HEK293T (cell line): ENCODE data around the gene ENTPD8.

Experiments
- CTCF ChIA-PET: fragments of 350-600 bp; formaldehyde crosslinking; extraction: SDS; loops from one replicate; lab custom pipeline; 2021; ENCODE audit warnings: antibody characterized with exemption, inconsistent platforms; lab: Yijun Ruan, JAX
- POLR2A ChIA-PET: fragments of 350-600 bp; formaldehyde crosslinking; extraction: SDS; loops from one replicate; lab custom pipeline; 2020; ENCODE audit warnings: antibody characterized with exemption, inconsistent platforms; lab: Yijun Ruan, JAX
- DNase-seq: peaks from one replicate; pipeline ENCODE4 v3.0.0; 2012; ENCODE audit warnings: mixed read lengths; ENCODE audit errors: extremely low spot score
- ARNT ChIP-seq: fragments of 450-650 bp; IDR thresholded peaks from 2 replicates; pipeline ENCODE4 v1.6.1; 2017; ENCODE audit warnings: mild to moderate bottlenecking
- BHLHE40 ChIP-seq: fragments of 450-650 bp; IDR thresholded peaks from 2 replicates; pipeline ENCODE4 v1.6.1; 2016; ENCODE audit warnings: mild to moderate bottlenecking, moderate library complexity, borderline replicate concordance
- CTBP1 ChIP-seq: fragments of 450-650 bp; IDR thresholded peaks from 2 replicates; pipeline ENCODE4 v1.6.1; 2016; ENCODE audit warnings: borderline replicate concordance
- ELF4 ChIP-seq: fragments of 450-650 bp; IDR thresholded peaks from 2 replicates; pipeline ENCODE4 v1.6.1; 2017; ENCODE audit warnings: antibody characterized with exemption
- FOXA1 ChIP-seq: fragments of 450-650 bp; IDR thresholded peaks from 2 replicates; pipeline ENCODE4 v1.6.1; 2016; ENCODE audit warnings: mild to moderate bottlenecking
- FOXK2 ChIP-seq: fragments of 450-650 bp; IDR thresholded peaks from 2 replicates; pipeline ENCODE4 v1.6.1; 2016; ENCODE audit warnings: mild to moderate bottlenecking
- FOXM1 ChIP-seq: fragments of 450-650 bp; IDR thresholded peaks from 2 replicates; pipeline ENCODE4 v1.6.1; 2017; ENCODE audit warnings: mild to moderate bottlenecking, borderline replicate concordance
- HDGF ChIP-seq: fragments of 450-650 bp; IDR thresholded peaks from 2 replicates; pipeline ENCODE4 v1.6.1; 2017; ENCODE audit warnings: antibody characterized with exemption, borderline replicate concordance
- L3MBTL2 ChIP-seq: fragments of 450-650 bp; conservative IDR thresholded peaks from 2 replicates; pipeline ENCODE4 v1.6.1; 2016; ENCODE audit warnings: mild to moderate bottlenecking
- LEF1 ChIP-seq: fragments of 450-650 bp; IDR thresholded peaks from 2 replicates; pipeline ENCODE4 v1.6.1; 2017; ENCODE audit warnings: mild to moderate bottlenecking, borderline replicate concordance
- NFRKB ChIP-seq: fragments of 450-650 bp; IDR thresholded peaks from 2 replicates; pipeline ENCODE4 v1.6.1; 2016; ENCODE audit warnings: mild to moderate bottlenecking, moderate library complexity
- PKNOX1 ChIP-seq: fragments of 450-650 bp; IDR thresholded peaks from 2 replicates; pipeline ENCODE4 v1.6.1; 2016
- SP1 ChIP-seq: fragments of 450-650 bp; IDR thresholded peaks from 2 replicates; pipeline ENCODE4 v1.6.1; 2017
- SUZ12 ChIP-seq: fragments of 450-650 bp; IDR thresholded peaks from 2 replicates; pipeline ENCODE4 v1.6.1; 2016; ENCODE audit warnings: mild to moderate bottlenecking
- TARDBP ChIP-seq: fragments of 450-650 bp; IDR thresholded peaks from 2 replicates; pipeline ENCODE4 v1.6.1; 2016
- ZNF384 ChIP-seq: fragments of 450-650 bp; IDR thresholded peaks from 2 replicates; pipeline ENCODE4 v1.6.1; 2016

The ENTPD8 gene

GRCh38 chr9:137457406-137458193, 16.4 kb upstream of the ENTPD8 start:
- TF ChIP-seq ELF4 (no peak), PKNOX1 (no peak), ARNT (no peak), CTBP1 (no peak), NFRKB (no peak), BHLHE40 (no peak)
- no peak for DNase-seq
- ChIA-PET CTCF (no interaction called here), POLR2A (no interaction called here)

- CTCF ChIA-PET, result no interaction called here
- DNase-seq, result no peak
- POLR2A ChIA-PET, result interaction anchor here (1.4 kb wide), 1 partner anchor 26 kb away, joined by 4 read pairs; no protein-coding TSS in a partner anchor
- TF ChIP-seq LEF1 (no peak), ZNF384 (no peak), PKNOX1 (no peak), FOXA1 (no peak), NFRKB (no peak), CTBP1 (no peak), FOXK2 (no peak), BHLHE40 (no peak), TARDBP (no peak), SP1 (no peak), HDGF (no peak), FOXM1 (no peak), SUZ12 (no peak), ELF4 (no peak), L3MBTL2 (no peak), ARNT (no peak)
Measured at GRCh38 chr9:137456864-137457405, 15.8 kb upstream of the ENTPD8 start.

GRCh38 chr9:137456061-137456863, 15.1 kb upstream of the ENTPD8 start:
- ChIA-PET POLR2A (interaction anchor here (0.7 to 1.4 kb wide), 2 partner anchors 27 to 34 kb away, joined by 3 to 4 read pairs; partner anchors contain the start of gene EXD3), CTCF (no interaction called here)
- TF ChIP-seq ELF4 (no peak), ZNF384 (no peak), SUZ12 (no peak), FOXM1 (no peak), CTBP1 (no peak), FOXK2 (no peak), BHLHE40 (no peak), SP1 (no peak), TARDBP (no peak), LEF1 (no peak), PKNOX1 (no peak), FOXA1 (no peak), L3MBTL2 (no peak), HDGF (no peak), ARNT (no peak), NFRKB (no peak)
- DNase-seq, result no peak

GRCh38 chr9:137455359-137455991, 14.3 kb upstream of the ENTPD8 start:
- POLR2A ChIA-PET, result interaction anchor here (0.7 to 1.4 kb wide), 2 partner anchors 27 to 33 kb away, joined by 3 to 4 read pairs; partner anchors contain the start of gene EXD3
- no peak for DNase-seq
- CTCF ChIA-PET, result no interaction called here
- TF ChIP-seq CTBP1, result no peak
- no peak for TF ChIP-seq ZNF384
- TF ChIP-seq LEF1, result no peak
- TF ChIP-seq L3MBTL2, result no peak
- TF ChIP-seq NFRKB, result no peak
- TF ChIP-seq FOXA1, result no peak
- no peak for TF ChIP-seq ARNT

- no peak for DNase-seq
- POLR2A ChIA-PET, result no interaction called here
- no peak for TF ChIP-seq ZNF384
- no peak for TF ChIP-seq BHLHE40
- no peak for TF ChIP-seq L3MBTL2
- no peak for TF ChIP-seq SUZ12
- TF ChIP-seq NFRKB, result no peak
- TF ChIP-seq ARNT, result no peak
- TF ChIP-seq CTBP1, result no peak
- TF ChIP-seq TARDBP, result no peak
- no peak for TF ChIP-seq SP1
- no peak for TF ChIP-seq LEF1
- no peak for TF ChIP-seq HDGF
- no peak for TF ChIP-seq PKNOX1
- TF ChIP-seq FOXK2, result no peak
- TF ChIP-seq FOXA1, result no peak
- no peak for TF ChIP-seq FOXM1
- CTCF ChIA-PET, result no interaction called here
Measured at GRCh38 chr9:137454597-137455358, 13.6 kb upstream of the ENTPD8 start.
